ENCODE data around the gene FNDC11. TPM values are rescaled to one million over a fixed set of nuclear protein-coding genes. Genes with fewer than 3 reads are reported as not detected.

Gene FNDC11
- total and polyA plus RNA-seq, 2 of the 13 experiments (the other 11 are each of a cell fraction or from before 2014, with no cell fraction given), result 0.07 TPM; not detected in 1

- no peak for TF ChIP-seq ZXDC (CRISPR knock-in tag; IDR thresholded peaks at IDR 0.05)
- 0 out of 2 replicates have a peak, but pooled peaks have one; percentile 34 for TF ChIP-seq BRD4 (CRISPR knock-in tag; IDR thresholded peaks at IDR 0.05)
- no peak for TF ChIP-seq EP300 (IDR thresholded peaks at IDR 0.05; ENCODE audit: low read depth in 2 of 2, low read length in 2 of 2)
- TF ChIP-seq EP300 (CRISPR knock-in tag; IDR thresholded peaks at IDR 0.05; ENCODE audit: borderline replicate concordance), result peak; percentile 26; the same call in 1 of the 2 replicates
- TF ChIP-seq SAFB2 (CRISPR knock-in tag; IDR thresholded peaks at IDR 0.05; ENCODE audit: borderline replicate concordance, low read depth), result no peak
- TF ChIP-seq NFRKB (IDR thresholded peaks at IDR 0.05), result no peak
- TF ChIP-seq DPF2 (CRISPR knock-in tag; IDR thresholded peaks at IDR 0.05; ENCODE audit: borderline replicate concordance, low read depth), result no peak
- no peak for TF ChIP-seq HNRNPK (IDR thresholded peaks at IDR 0.05; ENCODE audit: low read depth, low read length, poor library complexity, severe bottlenecking)
- no peak for TF ChIP-seq ZNF143 (CRISPR knock-in tag; IDR thresholded peaks at IDR 0.05)
- TF ChIP-seq ZNF704 (CRISPR knock-in tag; IDR thresholded peaks at IDR 0.05; ENCODE audit: borderline replicate concordance), result no peak
- TF ChIP-seq HINFP (CRISPR knock-in tag; IDR thresholded peaks at IDR 0.05; ENCODE audit: low read depth), result no peak
- peak; percentile 57; the same call in 1 of the 2 replicates for TF ChIP-seq ETV6 (CRISPR knock-in tag; conservative IDR thresholded peaks at IDR 0.05)
- TF ChIP-seq ZNF577 (CRISPR knock-in tag; IDR thresholded peaks at IDR 0.05; ENCODE audit: borderline replicate concordance, low read depth), result peak; percentile 60; the same call in 1 of the 2 replicates
- TF ChIP-seq LRRFIP1 (CRISPR knock-in tag; conservative IDR thresholded peaks at IDR 0.05), result no peak
- no peak for TF ChIP-seq MLLT10 (CRISPR knock-in tag; IDR thresholded peaks at IDR 0.05)
- TF ChIP-seq PHF5A (CRISPR knock-in tag; IDR thresholded peaks at IDR 0.05; ENCODE audit: low read depth, unreplicated experiment), result no peak
- TF ChIP-seq, protein P1, sequence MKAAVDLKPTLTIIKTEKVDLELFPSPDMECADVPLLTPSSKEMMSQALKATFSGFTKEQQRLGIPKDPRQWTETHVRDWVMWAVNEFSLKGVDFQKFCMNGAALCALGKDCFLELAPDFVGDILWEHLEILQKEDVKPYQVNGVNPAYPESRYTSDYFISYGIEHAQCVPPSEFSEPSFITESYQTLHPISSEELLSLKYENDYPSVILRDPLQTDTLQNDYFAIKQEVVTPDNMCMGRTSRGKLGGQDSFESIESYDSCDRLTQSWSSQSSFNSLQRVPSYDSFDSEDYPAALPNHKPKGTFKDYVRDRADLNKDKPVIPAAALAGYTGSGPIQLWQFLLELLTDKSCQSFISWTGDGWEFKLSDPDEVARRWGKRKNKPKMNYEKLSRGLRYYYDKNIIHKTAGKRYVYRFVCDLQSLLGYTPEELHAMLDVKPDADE (CRISPR knock-in tag; IDR thresholded peaks at IDR 0.05), result no peak
- no peak for TF ChIP-seq MAFK (conservative IDR thresholded peaks at IDR 0.05 in 1 of 2, IDR thresholded peaks at IDR 0.05 in 1 of 2; ENCODE audit: low read length in 2 of 2)
- no peak for TF ChIP-seq PAF1 (CRISPR knock-in tag; IDR thresholded peaks at IDR 0.05)
- TF ChIP-seq SOX6 (IDR thresholded peaks at IDR 0.05), result no peak
- TF ChIP-seq SOX6 (CRISPR knock-in tag; IDR thresholded peaks at IDR 0.05), result no peak
Observed at GRCh38 chr20:63574156-63574828, 20.3 kb downstream of the FNDC11 start, which contains the start of gene HELZ2 (continued).

Measured in HepG2 (cell line).